Mammary epithelial cell (primary cell): ENCODE measurements around the gene OLFML2A.

Experiments used
- CTCF ChIP-seq, 2 donors: IDR thresholded peaks in 1 of 2; conservative IDR thresholded peaks in 1 of 2; 2 replicates each; pipeline ENCODE4 v1.5.1; 2011 to 2012; ENCODE audit warnings: inconsistent platforms in 2 of 2, low read length in 2 of 2, mild to moderate bottlenecking in 2 of 2, control low read depth in 1 of 2, low read depth in 1 of 2; ENCODE audit not compliant: insufficient read depth in 1 of 2; ENCODE audit errors: extremely low read depth in 1 of 2
- EZH2 ChIP-seq: IDR thresholded peaks from 2 replicates; pipeline ENCODE4 v1.6.1; 2012; ENCODE audit warnings: low read length, inconsistent platforms, borderline replicate concordance

- TF ChIP-seq CTCF (conservative IDR thresholded peaks at IDR 0.05 in 1 of 2, IDR thresholded peaks at IDR 0.05 in 1 of 2; ENCODE audit: extremely low read depth in 1 of 2, insufficient read depth in 1 of 2, low read depth in 1 of 2, low read length in 2 of 2) (no peak), EZH2 (no peak)
These were observed 76.7 kb downstream of the OLFML2A start for GRCh38 chr9:124853605-124854143.
